Breast epithelium (tissue), 3 donors: ENCODE results near the gene TMEM201.

Experiments used
- CTCF ChIP-seq, 3 donors: fragments of 450-650 bp; IDR thresholded peaks; one replicate each; pipeline ENCODE4 v1.5.1; 2016 to 2017; ENCODE audit warnings: antibody characterized with exemption in 3 of 3, mild to moderate bottlenecking in 3 of 3, moderate library complexity in 3 of 3
- POLR2A ChIP-seq: fragments of 450-650 bp; IDR thresholded peaks from one replicate; pipeline ENCODE4 v1.6.1; 2016; ENCODE audit warnings: antibody characterized with exemption, mild to moderate bottlenecking, moderate library complexity
- POLR2AphosphoS5 ChIP-seq, 3 donors: sonication (generic); formaldehyde crosslinking; IDR thresholded peaks; one replicate each; pipeline ENCODE4 v1.6.1; 2017; ENCODE audit warnings: antibody characterized with exemption in 3 of 3

- TF ChIP-seq POLR2AphosphoS5 (IDR thresholded peaks at IDR 0.05) (no peak), CTCF (IDR thresholded peaks at IDR 0.05) (no peak), POLR2A (no peak)
These were observed 1.0 kb downstream of the TMEM201 start for GRCh38 chr1:9589719-9590157.
